HG02588 (cell line): Measurements from ENCODE around the gene TLE5.
"Not testable (repeated sequence)": the region's sequence is repeated elsewhere in the genome, so short reads cannot be mapped to it uniquely, and the experiment has no call there.

Experiments used
- ATAC-seq: cut with Tn5 transposase; IDR thresholded peaks from one replicate; pipeline ENCODE4 v1.9.1; 2021; ENCODE audit warnings: mild to moderate bottlenecking, moderate library complexity; ENCODE audit not compliant: unreplicated experiment

The TLE5 gene

DNA sequence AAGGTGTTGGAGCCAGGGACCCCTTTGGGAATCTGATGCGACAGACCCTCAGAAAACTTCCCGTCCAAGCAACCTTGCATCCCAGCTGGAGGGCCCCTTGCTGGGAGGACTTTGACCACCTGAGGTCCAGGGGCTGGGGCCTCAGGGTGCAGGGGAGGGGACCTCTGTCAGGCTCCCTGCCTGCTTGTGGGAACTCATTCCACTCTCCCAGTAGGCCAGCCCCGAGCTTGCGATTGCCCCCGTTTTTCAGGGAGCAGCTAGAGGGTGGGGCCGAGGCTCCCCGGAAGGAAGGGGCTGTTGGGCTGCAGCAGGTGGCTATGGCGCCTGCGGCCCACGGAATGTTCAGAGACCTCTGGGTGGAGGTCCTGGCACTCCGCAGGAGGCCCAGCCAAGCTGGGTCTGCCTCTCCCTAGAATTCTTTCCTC, 34.6 kb upstream of the TLE5 start:
- ATAC-seq, result no peak

DNA sequence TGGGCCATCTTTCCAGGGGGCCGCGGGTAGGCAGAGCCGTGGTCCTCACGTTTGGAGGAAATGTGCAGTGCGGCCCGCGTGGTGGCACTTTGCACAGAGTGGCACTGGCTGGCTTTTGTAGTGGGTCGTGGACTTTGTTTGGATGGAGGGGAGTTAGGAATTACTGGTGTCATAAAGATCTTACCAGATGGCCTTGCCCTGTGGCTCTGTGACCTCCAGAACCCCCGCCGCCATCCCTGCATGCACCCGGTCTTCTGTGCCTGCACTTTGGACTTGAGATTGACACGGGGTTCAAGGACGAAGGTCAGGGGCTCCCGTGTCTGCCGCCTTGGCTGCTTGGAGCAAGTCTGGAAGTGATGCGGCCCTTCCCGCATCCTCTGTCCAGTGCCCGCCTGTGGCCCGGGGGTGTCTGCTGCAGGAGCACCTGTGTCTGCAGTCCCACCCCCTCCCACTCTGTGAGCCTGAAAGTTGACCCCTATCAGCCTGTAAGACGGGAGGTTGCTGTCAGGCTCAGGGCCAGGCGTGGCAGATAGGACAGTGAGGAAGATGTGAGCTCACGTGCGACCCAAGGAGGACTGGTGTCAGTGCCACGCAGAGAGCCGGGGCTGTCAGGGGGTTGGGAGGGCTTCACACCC, 34.1 kb upstream of the TLE5 start:
- no peak for ATAC-seq

DNA sequence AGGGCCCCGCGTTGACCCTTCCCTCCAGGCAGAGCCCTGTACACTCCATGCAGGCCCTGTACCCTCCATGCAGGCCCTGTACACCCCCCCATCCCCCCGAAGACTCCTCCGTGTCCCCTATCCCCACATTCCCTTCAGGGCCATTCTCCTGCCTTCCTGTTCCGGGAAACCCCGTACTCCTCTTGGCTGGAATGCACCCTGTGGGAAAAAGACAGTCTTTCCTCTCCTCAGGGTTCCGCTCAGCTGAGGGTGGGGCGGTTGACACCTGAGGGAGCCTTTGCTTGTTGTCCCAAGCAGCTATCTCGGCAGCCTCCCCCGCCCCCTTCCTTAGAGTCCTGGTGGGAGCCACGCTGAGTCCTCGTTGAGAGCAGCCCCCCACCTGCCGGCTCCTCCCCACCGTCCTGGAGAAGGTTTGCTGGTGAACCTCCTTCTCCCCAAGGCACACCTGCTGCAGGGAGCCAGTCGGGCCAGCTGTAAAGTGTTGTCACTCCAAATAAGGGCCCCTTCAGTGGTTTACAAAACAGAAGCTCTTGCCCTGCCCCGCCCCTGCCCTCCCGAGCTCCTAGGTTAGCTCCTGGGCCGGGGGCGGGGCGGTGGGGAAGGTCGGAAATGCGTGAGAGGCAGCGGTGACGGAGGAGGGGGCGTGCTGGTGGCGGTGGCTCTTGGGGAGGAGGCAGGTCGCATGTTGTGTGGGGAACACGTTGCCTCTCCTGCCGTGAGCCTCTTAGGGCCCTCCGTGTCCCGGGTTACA, 33.3 kb upstream of the TLE5 start:
- ATAC-seq, result no peak

DNA sequence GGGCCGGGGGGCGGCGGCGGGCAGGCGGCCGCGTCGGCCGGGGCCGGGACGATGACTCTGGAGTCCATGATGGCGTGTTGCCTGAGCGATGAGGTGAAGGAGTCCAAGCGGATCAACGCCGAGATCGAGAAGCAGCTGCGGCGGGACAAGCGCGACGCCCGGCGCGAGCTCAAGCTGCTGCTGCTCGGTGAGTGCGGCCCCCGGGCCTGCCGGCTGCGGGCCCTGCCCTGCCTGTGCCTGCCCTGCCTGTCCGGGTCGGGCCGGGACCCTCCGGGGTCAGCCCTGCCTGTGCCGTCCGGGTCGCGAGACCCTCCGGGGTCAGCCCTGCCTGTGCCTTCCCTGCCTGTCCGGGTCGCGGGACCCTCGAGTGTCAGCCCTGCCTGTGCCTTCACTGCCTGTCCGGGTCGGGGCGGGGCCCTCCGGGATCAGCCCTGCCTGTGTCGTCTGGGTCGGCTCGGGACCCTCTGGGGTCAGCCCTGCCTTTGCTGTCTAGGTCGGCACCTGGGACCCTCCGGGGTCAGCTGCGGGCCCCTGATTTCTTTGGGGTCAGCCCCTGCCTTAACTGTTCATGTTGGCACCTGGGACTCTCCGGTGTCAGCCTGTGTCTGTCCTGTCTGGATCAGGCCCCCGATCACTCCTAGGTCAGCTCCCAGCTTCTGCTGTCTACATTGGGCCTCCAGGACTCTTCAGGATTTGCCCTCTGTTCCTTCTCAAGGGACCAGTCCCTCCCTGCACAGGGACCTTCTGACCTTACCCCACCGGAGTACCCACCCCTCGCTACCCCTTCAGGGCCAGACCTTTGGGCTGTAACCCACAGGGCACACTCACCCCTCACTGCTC, 32.5 kb upstream of the TLE5 start:
- ATAC-seq, result peak; percentile 13

DNA sequence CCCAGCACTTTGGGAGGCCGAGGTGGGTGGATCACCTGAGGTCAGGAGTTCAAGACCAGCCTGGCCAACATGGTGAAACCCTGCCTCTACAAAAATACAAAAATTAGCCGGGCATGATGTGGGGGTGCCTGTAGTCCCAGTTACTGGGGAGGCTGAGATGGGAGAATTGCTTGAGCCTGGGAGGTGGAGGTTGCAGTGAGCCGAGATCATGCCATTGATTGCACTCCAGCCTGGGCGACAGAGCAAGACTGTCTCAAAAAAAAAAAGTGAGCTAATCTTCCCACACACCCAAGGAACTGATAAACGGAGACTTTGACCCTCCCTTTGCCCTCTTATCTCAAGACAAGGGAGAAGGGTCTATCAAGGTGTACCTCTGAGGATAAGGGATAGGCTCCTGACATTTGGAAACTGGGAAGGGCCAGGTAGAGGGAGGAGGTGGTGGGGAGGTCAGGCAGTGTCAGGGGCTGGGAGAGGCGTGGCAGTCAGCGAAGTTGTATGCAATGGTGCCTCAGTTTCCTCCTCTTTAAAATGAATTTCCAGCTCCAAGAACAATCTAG, 27.1 kb upstream of the TLE5 start:
- not testable (repeated sequence) for ATAC-seq

DNA sequence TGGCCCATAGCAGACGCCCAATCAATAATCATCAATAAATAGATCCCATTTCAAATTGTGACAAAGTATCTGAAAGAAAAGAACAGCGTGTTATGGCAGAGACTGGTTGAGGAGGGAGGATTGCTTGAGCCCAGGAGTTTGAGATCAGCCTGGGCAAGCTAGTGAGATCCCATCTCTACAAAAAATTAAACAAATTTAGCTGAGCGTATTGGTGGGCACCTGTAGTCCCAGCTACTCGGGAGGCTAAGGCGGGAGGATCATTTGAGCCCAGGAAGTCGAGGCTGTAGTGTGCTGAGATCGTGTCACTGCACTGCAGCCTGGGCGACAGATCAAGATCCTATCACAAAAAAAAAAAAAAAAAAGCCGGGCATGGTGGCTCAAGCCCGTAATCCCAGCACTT, 25.5 kb upstream of the TLE5 start:
- ATAC-seq, result no peak

DNA sequence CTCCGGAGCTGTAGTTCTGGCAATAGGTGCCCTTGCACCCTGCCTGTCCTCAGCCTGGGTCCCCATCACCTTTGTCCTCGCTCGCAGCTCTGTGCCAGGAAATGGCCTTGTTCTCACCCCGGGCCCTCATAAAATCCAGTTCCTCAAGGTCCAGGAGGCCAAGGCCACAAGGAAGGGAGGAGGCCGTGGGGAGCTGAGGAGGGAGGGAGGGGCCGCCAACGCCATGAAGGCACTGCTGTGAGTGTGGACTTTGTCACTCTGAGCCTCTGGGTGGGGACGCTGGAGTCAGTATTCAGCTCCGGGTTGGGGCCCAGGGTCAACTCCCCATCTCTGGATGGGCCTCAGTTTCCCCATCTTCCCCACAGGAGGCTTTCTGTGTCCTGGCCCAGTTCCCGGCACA, 22.6 kb upstream of the TLE5 start:
- no peak for ATAC-seq

DNA sequence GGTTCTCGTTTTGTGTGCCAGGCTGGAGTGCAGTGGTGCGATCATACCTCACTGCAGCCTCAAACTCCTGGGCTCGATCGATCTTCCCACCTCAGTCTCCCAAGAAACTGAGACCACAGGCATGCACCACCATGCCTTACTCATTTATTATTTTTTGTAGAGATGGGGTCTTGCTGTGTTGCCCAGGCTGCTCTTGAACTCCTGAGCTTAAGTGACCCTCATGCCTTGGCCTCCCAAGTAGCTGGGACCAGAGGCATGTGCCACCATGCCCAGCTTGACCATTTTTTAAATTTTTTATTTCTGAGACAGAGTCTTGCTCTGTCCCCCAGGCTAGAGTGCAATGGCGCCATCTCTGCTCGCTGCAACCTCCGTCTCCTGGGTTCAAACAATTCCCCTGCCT, 21.7 kb upstream of the TLE5 start:
- ATAC-seq, result no peak

DNA sequence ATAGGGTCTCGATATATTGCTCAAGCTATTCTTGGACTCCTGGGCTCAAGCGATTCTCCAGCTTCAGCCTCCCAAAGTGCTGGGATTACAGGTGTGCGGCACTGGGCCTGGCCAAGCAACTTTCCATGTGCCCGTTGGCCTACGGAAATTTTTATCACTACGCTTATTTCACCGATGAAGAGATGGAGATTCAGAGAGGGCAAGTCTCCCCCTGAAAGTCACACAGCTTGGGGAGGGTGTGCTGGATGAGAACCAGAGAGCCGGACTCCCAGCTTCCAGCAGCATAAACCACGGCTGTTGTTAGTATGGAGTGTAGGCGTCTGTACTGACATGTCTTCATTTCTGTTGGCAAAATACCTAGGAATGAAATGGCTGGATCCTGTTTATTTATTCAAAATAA, 20.0 kb upstream of the TLE5 start:
- ATAC-seq, result no peak

DNA sequence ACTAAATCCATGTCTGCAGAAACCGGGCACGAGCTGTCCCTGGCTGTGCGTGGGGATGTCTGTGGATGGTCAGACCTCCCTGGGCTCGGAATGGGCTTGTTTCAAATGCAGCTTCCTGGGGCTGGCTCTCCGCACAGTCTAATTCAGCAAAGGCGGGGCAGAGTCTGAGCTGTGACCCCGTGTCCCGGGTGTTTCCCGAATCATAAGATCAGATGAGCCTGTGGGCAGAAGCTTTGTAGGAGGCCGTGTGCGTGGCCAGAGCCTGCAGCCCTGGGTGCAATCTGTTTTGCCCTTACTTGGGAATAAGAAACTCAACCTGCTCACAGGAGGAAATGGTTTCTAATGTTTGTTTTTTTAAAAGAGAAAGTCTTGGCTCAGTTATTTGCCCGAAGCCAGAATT, 18.0 kb upstream of the TLE5 start:
- ATAC-seq, result no peak

DNA sequence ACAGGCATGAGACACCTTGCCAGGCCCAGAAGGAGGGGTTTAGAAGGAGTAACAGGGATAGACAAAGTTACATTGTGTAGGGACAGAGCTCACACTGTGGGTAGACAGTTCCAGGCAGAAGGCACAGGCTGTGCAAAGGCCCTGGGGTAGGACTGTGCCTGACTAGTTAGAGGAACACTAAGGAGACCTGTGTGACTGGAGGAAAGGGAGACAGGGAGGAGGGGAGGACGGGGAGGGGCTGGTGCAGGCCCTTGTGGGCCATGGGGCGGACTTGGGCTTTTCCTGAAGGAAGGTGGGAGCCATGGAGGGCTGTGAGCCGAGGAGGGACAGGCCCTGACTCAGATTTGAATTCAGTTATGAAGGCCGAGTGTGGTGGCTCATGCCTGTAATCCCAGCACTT, 17.3 kb upstream of the TLE5 start:
- ATAC-seq, result no peak

DNA sequence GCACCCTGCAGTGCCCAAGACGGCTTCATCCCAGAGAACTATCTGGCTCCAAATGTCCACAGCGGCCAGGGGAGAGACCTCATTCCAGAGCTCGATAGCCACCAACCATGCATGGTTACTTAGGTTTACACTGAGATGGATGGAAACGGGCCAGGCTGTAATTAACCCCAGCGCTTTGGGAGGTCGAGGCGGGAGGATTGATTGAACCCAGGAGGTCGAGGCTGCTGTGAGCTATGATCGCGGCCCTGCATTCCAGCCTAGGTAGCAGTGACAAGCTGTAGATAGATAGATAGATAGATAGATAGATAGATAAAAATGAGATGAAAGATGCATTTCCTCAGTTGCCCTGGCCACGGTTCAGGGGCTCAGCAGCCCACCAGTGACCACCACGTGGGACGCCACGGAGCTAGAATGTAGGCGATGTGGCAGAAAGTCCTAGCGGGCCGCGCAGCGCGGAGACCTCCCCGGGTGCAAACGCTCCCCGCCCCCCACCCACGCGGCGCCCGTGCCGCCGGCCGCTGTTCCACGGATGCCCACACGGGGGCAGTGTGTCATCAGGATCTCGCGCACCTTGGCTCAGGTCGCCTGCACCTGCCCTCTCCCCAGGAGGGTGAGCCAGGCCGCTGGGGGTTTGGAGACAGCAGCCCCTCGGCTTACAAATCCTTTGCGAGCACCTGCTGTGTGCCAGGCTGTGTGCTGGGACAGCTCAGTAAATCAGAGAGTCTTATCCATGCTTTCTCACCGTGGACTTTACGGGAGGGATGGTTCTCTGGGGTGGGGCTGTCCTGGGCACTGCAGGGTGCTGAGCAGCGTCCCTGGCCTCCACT, 13.5 kb upstream of the TLE5 start:
- no peak for ATAC-seq

DNA sequence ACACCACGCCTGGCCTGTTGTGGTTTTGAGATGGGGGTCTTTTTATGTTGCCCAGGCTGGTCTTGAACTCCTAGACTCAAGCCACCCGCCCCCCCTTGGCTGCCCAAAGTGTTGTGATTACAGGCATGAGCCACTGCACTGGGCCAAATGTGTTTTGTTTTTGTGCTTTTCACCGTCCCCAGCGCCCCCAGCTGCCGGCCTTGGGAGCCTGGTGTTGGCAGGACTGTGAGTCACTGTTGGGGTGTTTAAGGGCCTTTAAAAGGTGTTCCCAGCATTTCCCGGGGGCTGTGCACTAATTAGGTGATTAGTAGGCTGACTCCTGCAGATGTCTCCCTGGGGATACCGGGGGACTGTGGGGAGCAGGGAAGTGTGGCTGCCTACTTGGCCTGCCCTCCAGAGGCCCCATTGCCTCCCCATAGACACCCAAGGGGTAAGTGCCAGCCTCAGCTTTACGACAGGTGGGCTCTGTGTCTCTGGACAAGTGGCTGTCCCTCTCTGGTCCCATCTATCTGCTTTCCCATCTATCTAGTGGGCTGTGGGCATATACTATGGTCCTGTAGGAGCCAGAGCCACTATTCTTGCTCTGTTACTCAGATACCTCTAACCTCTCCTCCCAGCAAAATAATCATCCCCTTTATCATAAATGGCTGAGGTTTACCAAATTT, 11.8 kb upstream of the TLE5 start:
- no peak for ATAC-seq

DNA sequence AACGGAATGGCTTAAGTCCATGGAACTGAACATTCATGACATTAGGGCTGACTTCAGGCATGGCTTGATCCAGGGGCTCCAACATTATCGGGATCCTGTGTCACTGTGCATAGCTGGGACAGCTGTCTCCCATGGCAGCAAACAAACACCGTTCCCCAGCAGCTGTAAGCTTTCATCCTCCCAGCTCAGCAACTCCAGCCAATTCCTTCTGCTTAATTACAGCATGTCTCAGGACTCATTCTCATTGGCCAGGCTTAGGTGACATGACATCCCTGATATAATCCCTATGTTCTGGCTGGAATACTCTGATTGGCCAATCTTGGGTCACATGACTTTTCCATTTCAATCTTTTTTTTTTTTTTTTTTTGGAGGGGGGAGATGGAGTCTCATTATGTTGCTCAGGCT, 10.9 kb upstream of the TLE5 start:
- no peak for ATAC-seq

DNA sequence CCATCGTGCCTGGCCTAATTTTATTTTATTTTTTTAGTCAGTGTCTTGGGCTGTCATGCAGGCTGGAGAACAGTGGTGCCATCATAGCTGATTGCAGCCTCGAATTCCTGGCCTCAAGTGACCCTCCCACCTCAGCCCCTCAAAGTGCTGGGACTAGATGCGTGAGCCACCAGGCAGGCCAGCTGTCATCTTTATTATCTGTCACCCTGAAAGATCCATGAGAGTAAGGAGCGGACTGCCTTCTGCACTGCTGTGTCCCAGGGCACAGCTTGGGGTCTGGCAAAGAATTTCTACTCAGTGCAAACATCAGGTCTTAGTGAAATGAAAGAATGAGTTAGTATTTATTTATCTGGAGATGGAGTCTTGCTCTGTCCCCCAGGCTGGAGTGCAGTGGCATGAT, 9.5 kb upstream of the TLE5 start:
- no peak for ATAC-seq

DNA sequence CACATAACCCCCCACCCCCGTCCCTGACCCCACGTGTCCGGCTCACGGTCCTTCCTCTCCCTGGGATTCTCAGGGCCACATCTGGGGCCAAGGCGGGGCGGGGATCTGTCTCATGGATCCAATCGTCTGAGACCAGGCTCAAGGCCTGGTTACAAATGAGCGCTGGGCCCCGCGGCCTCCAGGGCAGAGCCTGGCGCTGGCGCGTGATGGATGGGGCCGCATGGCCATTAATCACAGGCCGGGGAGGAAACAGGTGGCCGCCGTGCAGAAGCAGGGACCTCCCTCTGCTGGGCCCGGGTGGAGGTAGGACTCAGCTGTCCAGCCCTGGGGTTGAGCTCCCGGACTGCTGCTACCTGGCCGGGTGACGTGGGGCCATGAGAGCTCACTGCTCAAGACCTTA, 5.8 kb upstream of the TLE5 start:
- ATAC-seq, result no peak

DNA sequence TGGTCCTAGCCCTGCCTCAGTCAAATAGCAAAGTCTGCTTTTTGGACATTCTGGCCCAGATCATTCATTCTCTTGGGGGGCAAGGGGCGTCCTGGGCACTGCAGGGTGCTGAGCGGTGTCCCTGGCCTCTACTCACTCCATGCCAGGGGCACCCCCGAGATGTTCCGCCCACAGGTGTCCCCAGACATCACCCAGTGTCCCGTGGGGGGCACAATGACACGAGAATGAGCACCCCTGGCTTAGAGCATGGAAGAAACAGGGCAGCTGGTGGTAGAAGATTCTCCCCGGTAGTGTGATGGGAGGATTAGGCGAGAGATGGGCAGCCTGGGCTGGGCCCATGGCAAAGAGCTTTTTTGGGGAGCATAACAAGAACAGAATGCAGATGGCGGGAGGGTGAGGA, 5.3 kb upstream of the TLE5 start:
- no peak for ATAC-seq

DNA sequence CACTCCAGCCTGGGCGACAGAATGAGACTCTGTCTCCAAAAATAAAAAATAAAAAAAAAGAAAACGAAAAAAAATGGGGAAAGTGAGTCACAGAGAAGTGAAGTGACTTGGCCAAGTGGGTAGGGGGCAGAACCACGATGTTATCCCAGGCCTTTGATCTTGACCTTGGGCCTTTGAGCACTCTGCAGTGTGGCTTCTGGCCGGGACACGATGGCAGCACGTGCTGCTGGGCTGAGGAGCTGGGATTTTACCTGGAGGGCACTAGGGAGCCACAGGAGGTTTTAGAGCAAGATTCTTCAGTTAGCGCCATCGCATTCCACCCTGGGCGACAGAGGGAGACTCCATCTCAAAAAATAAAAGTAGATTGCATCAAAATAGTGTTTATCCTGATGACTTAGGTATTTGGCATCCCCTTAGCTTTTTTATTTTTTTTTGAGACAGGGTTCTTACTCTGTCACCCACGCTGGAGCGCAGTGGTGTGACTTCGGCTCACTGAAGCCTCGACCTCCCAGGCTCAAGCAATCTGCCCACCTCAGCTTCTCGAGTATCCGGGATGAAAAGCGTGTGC, 4.3 kb upstream of the TLE5 start:
- ATAC-seq, result no peak

DNA sequence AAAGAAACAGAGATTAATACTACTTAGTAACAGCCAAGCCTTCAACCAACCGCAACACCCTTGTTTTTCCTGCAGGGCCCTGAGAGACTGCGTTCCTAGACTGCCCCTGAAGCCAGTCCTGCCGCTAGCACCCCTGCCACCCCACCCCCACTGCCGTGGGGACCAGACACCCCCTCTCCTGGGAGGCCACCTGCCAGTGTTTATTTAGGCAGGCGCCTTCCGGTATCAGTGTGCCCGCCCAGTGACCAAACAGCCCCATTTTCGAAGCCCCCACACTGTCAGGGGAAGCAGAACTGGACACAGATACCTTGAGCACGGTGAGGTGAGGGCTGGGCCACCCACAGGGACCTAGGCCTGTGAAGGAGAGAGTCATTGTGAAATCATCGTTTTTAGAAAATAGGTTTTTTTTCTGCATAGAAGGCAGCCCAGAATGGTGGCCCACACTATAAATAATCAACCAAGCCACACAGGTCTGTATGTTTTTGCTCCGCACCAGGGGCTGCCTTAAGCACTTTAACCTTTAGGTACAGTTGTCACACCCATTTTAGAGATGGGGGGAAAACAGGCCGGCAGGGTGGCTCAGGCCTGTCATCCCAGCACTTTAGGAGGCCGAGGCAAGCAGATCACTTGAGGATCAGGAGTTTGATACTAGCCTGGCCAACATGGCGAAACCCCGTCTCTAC, 3.5 kb upstream of the TLE5 start:
- ATAC-seq, result peak; percentile 45

DNA sequence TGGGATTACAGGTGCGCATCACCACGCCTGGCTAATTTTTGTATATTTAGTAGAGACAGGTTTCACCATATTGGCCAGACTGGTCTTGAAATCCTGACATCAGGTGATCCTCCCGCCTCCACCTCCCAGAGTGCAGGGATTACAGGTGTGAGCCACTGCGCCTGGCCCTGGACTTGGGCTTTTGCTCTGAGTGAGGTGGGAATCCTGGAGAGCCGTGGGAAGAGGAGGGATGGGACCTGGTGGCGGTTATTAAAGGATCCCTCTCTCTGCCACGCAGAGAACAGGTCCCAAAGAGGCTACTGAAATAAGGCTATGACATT, 1.7 kb upstream of the TLE5 start:
- ATAC-seq, result no peak
